HEK293 (cell line): ENCODE measurements around the gene MUSK.

Source experiments
- KLF8 ChIP-seq: fragments of 450-650 bp; formaldehyde crosslinking; IDR thresholded peaks from 2 replicates; pipeline ENCODE4 v1.5.1; 2016; ENCODE audit warnings: missing biosample characterization, missing genetic modification characterization
- PBX3 ChIP-seq: sonication (generic); formaldehyde crosslinking; IDR thresholded peaks from 2 replicates; pipeline ENCODE4 v1.8.1; 2022; ENCODE audit warnings: mild to moderate bottlenecking, moderate library complexity, missing genetic modification reagents
- PRDM6 ChIP-seq: fragments of 450-650 bp; formaldehyde crosslinking; IDR thresholded peaks from 2 replicates; pipeline ENCODE4 v1.5.1; 2017; ENCODE audit warnings: missing biosample characterization, missing genetic modification characterization
- REST ChIP-seq: fragments of 450-650 bp; formaldehyde crosslinking; IDR thresholded peaks from 2 replicates; pipeline ENCODE4 v1.5.1; 2016; ENCODE audit warnings: missing biosample characterization, missing genetic modification characterization
- YY1 ChIP-seq: fragments of 450-650 bp; formaldehyde crosslinking; IDR thresholded peaks from 2 replicates; pipeline ENCODE4 v1.5.1; 2018; ENCODE audit warnings: missing biosample characterization, missing genetic modification characterization
- ZBTB44 ChIP-seq: fragments of 450-650 bp; IDR thresholded peaks from 2 replicates; pipeline ENCODE4 v1.5.1; 2018; ENCODE audit warnings: missing biosample characterization, mild to moderate bottlenecking, missing genetic modification characterization
- ZFP37 ChIP-seq: fragments of 450-650 bp; formaldehyde crosslinking; IDR thresholded peaks from 2 replicates; pipeline ENCODE4 v1.5.1; 2016; ENCODE audit warnings: missing biosample characterization, missing genetic modification characterization
- ZNF221 ChIP-seq: fragments of 450-650 bp; formaldehyde crosslinking; IDR thresholded peaks from 2 replicates; pipeline ENCODE4 v1.5.1; 2017; ENCODE audit warnings: missing biosample characterization, missing genetic modification characterization, borderline replicate concordance
- ZNF23 ChIP-seq: fragments of 450-650 bp; formaldehyde crosslinking; IDR thresholded peaks from 2 replicates; pipeline ENCODE4 v1.5.1; 2016; ENCODE audit warnings: missing biosample characterization, missing genetic modification characterization, borderline replicate concordance
- ZNF37A ChIP-seq: fragments of 450-650 bp; IDR thresholded peaks from 2 replicates; pipeline ENCODE4 v1.5.1; 2018; ENCODE audit warnings: missing biosample characterization, missing genetic modification characterization
- ZNF571 ChIP-seq: fragments of 450-650 bp; formaldehyde crosslinking; IDR thresholded peaks from 2 replicates; pipeline ENCODE4 v1.5.0; 2017; ENCODE audit warnings: missing biosample characterization, missing genetic modification characterization
- TF ChIP-seq, protein P1 (sequence below): fragments of 450-650 bp; formaldehyde crosslinking; IDR thresholded peaks from 2 replicates; pipeline ENCODE4 v1.5.1; 2016; ENCODE audit warnings: missing biosample characterization, missing genetic modification characterization

GRCh38 chr9:110710420-110710819, 41.8 kb downstream of the MUSK start:
- TF ChIP-seq, protein P1, sequence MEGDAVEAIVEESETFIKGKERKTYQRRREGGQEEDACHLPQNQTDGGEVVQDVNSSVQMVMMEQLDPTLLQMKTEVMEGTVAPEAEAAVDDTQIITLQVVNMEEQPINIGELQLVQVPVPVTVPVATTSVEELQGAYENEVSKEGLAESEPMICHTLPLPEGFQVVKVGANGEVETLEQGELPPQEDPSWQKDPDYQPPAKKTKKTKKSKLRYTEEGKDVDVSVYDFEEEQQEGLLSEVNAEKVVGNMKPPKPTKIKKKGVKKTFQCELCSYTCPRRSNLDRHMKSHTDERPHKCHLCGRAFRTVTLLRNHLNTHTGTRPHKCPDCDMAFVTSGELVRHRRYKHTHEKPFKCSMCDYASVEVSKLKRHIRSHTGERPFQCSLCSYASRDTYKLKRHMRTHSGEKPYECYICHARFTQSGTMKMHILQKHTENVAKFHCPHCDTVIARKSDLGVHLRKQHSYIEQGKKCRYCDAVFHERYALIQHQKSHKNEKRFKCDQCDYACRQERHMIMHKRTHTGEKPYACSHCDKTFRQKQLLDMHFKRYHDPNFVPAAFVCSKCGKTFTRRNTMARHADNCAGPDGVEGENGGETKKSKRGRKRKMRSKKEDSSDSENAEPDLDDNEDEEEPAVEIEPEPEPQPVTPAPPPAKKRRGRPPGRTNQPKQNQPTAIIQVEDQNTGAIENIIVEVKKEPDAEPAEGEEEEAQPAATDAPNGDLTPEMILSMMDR (tag by site-specific recombination) = no peak
- TF ChIP-seq YY1 (no peak), ZNF571 (no peak), ZBTB44 (tag by site-specific recombination) (no peak), REST (tag by site-specific recombination) (no peak), ZNF23 (tag by site-specific recombination) (no peak), ZNF221 (tag by site-specific recombination) (no peak), PBX3 (CRISPR knock-in tag) (no peak), ZNF37A (tag by site-specific recombination) (no peak), KLF8 (no peak), PRDM6 (tag by site-specific recombination) (no peak), ZFP37 (tag by site-specific recombination) (no peak)
